ENCODE measurements around the gene NR1D1.

NR1D1 gene

DNA sequence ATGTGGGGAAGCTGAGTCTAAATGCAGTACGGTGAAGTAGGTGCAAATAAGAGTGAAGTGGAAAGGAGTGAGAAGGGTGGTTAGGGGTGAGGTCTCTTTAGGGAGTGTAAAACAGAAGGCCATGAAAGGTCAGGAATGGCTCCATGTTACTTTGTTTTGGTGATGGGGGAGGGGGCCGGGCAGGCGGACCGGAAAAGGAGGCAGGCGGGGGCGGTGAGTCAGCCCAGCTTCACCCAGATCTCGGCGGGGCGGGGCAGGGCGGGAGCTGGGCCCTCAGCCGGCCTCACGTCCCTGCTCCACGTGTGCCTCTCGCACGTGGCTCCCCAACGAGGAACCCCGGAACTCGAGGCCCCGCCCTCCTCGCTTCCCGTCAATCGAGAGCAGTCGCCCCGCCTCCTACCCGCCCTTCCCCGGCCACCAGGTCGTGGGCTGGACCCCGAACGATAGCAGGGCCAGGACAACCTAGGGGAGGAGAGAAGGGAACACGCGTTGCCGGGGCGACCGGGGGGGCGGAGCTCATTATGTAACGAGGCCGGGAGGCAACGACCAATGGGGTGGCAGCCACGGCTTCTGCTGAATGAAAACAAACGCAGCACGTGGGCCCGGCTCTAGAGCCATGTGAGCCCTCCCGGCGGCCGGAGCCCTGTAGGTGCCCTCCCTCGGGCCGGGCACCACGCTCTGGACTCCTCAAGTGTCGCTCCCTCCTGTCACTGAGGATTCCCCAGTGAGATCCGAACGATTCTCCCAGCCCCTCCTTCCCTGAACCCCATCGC is 1.4 kb downstream of the NR1D1 start (continued):
- TF ChIP-seq, protein P1, sequence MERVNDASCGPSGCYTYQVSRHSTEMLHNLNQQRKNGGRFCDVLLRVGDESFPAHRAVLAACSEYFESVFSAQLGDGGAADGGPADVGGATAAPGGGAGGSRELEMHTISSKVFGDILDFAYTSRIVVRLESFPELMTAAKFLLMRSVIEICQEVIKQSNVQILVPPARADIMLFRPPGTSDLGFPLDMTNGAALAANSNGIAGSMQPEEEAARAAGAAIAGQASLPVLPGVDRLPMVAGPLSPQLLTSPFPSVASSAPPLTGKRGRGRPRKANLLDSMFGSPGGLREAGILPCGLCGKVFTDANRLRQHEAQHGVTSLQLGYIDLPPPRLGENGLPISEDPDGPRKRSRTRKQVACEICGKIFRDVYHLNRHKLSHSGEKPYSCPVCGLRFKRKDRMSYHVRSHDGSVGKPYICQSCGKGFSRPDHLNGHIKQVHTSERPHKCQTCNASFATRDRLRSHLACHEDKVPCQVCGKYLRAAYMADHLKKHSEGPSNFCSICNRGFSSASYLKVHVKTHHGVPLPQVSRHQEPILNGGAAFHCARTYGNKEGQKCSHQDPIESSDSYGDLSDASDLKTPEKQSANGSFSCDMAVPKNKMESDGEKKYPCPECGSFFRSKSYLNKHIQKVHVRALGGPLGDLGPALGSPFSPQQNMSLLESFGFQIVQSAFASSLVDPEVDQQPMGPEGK (tag by site-specific recombination; IDR thresholded peaks at IDR 0.05): peak; percentile 57
- TF ChIP-seq ZNF19 (tag by site-specific recombination; IDR thresholded peaks at IDR 0.05; ENCODE audit: low read depth) (no peak), ZNF404 (tag by site-specific recombination; IDR thresholded peaks at IDR 0.05) (no peak), REPIN1 (tag by site-specific recombination; IDR thresholded peaks at IDR 0.05; ENCODE audit: low read depth) (no peak), ZNF677 (tag by site-specific recombination; IDR thresholded peaks at IDR 0.05) (no peak), ZNF2 (tag by site-specific recombination; IDR thresholded peaks at IDR 0.05) (peak; percentile 39; the same call in 1 of the 2 replicates), ZNF707 (tag by site-specific recombination; IDR thresholded peaks at IDR 0.05) (no peak), ZBTB1 (tag by site-specific recombination; IDR thresholded peaks at IDR 0.05) (no peak), SCRT2 (tag by site-specific recombination; IDR thresholded peaks at IDR 0.05) (no peak), ZNF777 (tag by site-specific recombination; IDR thresholded peaks at IDR 0.05; ENCODE audit: borderline replicate concordance) (no peak), ZNF324 (tag by site-specific recombination; IDR thresholded peaks at IDR 0.05) (0 out of 2 replicates have a peak, but pooled peaks have one; percentile 58), ZNF140 (tag by site-specific recombination; IDR thresholded peaks at IDR 0.05) (no peak), ZFHX2 (tag by site-specific recombination; conservative IDR thresholded peaks at IDR 0.05) (peak; percentile 60), ZBTB20 (tag by site-specific recombination; IDR thresholded peaks at IDR 0.05) (peak; percentile 77), ZNF416 (tag by site-specific recombination; IDR thresholded peaks at IDR 0.05) (no peak), ZNF555 (tag by site-specific recombination; conservative IDR thresholded peaks at IDR 0.05) (no peak), ZNF341 (tag by site-specific recombination; IDR thresholded peaks at IDR 0.05; ENCODE audit: low read depth) (peak; percentile 52; the same call in 1 of the 2 replicates), OVOL3 (tag by site-specific recombination; IDR thresholded peaks at IDR 0.05) (no peak), ZIC2 (tag by site-specific recombination; IDR thresholded peaks at IDR 0.05) (peak; percentile 75)
- TF ChIP-seq, protein P2, sequence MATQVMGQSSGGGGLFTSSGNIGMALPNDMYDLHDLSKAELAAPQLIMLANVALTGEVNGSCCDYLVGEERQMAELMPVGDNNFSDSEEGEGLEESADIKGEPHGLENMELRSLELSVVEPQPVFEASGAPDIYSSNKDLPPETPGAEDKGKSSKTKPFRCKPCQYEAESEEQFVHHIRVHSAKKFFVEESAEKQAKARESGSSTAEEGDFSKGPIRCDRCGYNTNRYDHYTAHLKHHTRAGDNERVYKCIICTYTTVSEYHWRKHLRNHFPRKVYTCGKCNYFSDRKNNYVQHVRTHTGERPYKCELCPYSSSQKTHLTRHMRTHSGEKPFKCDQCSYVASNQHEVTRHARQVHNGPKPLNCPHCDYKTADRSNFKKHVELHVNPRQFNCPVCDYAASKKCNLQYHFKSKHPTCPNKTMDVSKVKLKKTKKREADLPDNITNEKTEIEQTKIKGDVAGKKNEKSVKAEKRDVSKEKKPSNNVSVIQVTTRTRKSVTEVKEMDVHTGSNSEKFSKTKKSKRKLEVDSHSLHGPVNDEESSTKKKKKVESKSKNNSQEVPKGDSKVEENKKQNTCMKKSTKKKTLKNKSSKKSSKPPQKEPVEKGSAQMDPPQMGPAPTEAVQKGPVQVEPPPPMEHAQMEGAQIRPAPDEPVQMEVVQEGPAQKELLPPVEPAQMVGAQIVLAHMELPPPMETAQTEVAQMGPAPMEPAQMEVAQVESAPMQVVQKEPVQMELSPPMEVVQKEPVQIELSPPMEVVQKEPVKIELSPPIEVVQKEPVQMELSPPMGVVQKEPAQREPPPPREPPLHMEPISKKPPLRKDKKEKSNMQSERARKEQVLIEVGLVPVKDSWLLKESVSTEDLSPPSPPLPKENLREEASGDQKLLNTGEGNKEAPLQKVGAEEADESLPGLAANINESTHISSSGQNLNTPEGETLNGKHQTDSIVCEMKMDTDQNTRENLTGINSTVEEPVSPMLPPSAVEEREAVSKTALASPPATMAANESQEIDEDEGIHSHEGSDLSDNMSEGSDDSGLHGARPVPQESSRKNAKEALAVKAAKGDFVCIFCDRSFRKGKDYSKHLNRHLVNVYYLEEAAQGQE (tag by site-specific recombination; IDR thresholded peaks at IDR 0.05): no peak
- TF ChIP-seq, protein P3, sequence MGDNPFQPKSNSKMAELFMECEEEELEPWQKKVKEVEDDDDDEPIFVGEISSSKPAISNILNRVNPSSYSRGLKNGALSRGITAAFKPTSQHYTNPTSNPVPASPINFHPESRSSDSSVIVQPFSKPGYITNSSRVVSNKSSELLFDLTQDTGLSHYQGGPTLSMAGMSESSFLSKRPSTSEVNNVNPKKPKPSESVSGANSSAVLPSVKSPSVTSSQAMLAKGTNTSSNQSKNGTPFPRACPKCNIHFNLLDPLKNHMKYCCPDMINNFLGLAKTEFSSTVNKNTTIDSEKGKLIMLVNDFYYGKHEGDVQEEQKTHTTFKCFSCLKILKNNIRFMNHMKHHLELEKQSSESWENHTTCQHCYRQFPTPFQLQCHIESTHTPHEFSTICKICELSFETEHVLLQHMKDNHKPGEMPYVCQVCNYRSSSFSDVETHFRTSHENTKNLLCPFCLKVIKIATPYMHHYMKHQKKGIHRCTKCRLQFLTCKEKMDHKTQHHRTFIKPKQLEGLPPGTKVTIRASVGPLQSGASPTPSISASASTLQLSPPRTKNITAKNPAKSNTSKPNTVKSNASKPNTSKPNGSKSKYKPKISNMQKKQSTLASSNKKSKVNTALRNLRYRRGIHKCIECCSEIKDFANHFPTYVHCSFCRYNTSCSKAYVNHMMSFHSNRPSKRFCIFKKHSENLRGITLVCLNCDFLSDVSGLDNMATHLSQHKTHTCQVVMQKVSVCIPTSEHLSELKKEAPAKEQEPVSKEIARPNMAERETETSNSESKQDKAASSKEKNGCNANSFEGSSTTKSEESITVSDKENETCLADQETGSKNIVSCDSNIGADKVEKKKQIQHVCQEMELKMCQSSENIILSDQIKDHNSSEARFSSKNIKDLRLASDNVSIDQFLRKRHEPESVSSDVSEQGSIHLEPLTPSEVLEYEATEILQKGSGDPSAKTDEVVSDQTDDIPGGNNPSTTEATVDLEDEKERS (tag by site-specific recombination; IDR thresholded peaks at IDR 0.05): no peak
- TF ChIP-seq, protein P4, sequence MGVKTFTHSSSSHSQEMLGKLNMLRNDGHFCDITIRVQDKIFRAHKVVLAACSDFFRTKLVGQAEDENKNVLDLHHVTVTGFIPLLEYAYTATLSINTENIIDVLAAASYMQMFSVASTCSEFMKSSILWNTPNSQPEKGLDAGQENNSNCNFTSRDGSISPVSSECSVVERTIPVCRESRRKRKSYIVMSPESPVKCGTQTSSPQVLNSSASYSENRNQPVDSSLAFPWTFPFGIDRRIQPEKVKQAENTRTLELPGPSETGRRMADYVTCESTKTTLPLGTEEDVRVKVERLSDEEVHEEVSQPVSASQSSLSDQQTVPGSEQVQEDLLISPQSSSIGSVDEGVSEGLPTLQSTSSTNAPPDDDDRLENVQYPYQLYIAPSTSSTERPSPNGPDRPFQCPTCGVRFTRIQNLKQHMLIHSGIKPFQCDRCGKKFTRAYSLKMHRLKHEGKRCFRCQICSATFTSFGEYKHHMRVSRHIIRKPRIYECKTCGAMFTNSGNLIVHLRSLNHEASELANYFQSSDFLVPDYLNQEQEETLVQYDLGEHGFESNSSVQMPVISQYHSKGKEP (tag by site-specific recombination; IDR thresholded peaks at IDR 0.05): no peak
- TF ChIP-seq, protein P5, sequence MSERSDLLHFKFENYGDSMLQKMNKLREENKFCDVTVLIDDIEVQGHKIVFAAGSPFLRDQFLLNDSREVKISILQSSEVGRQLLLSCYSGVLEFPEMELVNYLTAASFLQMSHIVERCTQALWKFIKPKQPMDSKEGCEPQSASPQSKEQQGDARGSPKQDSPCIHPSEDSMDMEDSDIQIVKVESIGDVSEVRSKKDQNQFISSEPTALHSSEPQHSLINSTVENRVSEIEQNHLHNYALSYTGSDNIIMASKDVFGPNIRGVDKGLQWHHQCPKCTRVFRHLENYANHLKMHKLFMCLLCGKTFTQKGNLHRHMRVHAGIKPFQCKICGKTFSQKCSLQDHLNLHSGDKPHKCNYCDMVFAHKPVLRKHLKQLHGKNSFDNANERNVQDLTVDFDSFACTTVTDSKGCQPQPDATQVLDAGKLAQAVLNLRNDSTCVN (tag by site-specific recombination; optimal IDR thresholded peaks at IDR 0.05): peak; percentile 22
- TF ChIP-seq, protein P6, sequence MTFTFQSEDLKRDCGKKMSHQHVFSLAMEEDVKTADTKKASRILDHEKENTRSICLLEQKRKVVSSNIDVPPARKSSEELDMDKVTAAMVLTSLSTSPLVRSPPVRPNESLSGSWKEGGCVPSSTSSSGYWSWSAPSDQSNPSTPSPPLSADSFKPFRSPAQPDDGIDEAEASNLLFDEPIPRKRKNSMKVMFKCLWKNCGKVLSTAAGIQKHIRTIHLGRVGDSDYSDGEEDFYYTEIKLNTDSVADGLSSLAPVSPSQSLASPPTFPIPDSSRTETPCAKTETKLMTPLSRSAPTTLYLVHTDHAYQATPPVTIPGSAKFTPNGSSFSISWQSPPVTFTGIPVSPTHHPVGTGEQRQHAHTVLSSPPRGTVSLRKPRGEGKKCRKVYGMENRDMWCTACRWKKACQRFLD (tag by site-specific recombination; IDR thresholded peaks at IDR 0.05): no peak
- TF ChIP-seq, protein P7, sequence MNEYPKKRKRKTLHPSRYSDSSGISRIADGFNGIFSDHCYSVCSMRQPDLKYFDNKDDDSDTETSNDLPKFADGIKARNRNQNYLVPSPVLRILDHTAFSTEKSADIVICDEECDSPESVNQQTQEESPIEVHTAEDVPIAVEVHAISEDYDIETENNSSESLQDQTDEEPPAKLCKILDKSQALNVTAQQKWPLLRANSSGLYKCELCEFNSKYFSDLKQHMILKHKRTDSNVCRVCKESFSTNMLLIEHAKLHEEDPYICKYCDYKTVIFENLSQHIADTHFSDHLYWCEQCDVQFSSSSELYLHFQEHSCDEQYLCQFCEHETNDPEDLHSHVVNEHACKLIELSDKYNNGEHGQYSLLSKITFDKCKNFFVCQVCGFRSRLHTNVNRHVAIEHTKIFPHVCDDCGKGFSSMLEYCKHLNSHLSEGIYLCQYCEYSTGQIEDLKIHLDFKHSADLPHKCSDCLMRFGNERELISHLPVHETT (tag by site-specific recombination; IDR thresholded peaks at IDR 0.05): peak; percentile 74

All from HEK293 (cell line).